Measurements from ENCODE around the gene ABCA3.

ABCA3 gene

DNA sequence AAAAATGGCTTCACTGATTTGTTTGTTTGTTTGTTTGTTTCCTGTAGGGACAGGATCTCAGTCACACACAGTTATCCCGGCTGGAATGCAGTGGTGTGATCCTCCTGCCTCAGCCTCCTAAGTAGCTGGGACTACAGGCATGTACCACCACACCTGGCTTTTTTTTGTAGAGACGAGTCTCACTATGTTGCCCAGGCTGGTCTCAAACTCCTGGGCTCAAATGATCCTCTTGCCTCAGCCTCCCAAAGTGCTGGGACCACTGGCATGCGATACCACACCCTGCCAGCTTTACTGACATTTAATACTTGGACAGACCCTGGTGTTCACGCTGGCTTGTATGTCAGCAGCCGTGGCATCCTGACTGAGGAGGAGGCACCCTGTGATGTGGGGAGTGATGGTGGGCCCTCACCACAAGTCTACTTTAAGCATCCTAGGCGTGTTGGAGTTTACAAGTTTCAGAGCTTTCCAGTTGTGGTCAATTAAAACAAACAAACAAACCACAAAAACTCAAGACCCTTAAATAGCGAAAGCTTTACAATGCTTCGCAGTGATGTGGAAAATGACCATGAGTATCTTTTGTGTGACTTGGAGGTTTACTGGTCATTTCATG lies 5.1 kb downstream of the ABCA3 start:
- DNase-seq (ENCODE audit: low read depth) = no peak
- H3K4me3 ChIP-seq (ENCODE audit: low read depth, low read length) = no peak overlapping the region
- TF ChIP-seq, protein P1, sequence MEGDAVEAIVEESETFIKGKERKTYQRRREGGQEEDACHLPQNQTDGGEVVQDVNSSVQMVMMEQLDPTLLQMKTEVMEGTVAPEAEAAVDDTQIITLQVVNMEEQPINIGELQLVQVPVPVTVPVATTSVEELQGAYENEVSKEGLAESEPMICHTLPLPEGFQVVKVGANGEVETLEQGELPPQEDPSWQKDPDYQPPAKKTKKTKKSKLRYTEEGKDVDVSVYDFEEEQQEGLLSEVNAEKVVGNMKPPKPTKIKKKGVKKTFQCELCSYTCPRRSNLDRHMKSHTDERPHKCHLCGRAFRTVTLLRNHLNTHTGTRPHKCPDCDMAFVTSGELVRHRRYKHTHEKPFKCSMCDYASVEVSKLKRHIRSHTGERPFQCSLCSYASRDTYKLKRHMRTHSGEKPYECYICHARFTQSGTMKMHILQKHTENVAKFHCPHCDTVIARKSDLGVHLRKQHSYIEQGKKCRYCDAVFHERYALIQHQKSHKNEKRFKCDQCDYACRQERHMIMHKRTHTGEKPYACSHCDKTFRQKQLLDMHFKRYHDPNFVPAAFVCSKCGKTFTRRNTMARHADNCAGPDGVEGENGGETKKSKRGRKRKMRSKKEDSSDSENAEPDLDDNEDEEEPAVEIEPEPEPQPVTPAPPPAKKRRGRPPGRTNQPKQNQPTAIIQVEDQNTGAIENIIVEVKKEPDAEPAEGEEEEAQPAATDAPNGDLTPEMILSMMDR (IDR thresholded peaks at IDR 0.05; ENCODE audit: insufficient read depth, low read depth, low read length, missing control alignments) = no peak

DNA sequence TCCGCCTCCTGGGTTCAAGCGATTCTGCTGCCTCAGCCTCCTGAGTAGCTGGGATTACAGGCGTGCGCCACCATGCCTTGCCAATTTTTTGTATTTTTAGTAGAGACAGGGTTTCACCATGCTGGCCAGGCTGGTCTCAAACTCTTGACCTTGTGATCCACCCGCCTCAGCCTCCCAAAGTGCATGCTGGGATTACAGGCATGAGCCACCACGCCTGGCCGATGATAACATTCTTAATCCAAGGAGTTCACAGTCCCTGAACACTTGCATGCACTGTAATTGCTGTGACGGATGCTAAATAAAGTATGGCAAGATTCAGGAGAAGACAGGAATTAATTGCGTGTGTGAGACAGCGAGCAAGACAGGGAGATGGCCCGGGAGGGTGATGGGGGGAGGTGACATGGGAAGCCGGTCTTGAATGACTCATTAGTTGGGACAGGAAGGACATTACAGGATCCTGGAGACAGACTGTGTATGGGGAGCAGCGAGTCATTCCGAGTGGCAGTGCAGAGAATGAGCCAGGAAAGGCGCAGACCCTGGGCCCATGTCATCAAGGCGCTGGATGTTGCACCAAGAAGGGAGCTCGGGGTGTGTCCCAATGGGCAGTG lies 6.7 kb downstream of the ABCA3 start:
- H3K4me3 ChIP-seq (ENCODE audit: low read depth, low read length) = no peak overlapping the region
- DNase-seq (ENCODE audit: low read depth) = no peak
- TF ChIP-seq, protein P1 (IDR thresholded peaks at IDR 0.05; ENCODE audit: insufficient read depth, low read depth, low read length, missing control alignments) = no peak

DNA sequence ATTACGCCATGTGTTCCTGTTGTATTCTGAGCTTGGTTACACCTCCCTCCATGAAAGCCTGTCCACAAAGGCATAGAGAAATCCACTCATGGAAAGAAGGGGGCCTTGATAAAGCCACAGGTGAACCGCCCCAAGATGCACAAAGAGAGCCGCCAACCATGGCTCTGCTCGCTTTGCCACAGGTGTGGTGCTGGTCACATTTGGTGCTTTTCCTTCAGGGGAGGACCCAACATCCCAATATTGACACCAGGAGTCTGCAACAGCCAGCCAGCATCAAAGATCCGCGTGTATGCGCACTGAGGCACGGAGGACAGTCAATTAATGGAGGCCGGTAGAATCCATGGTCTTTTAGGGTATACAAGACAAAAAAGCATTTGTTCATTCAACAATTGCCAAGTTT lies 7.3 kb downstream of the ABCA3 start:
- TF ChIP-seq, protein P1 (IDR thresholded peaks at IDR 0.05; ENCODE audit: insufficient read depth, low read depth, low read length, missing control alignments) = no peak
- no peak overlapping the region for H3K4me3 ChIP-seq (ENCODE audit: low read depth, low read length)
- DNase-seq (ENCODE audit: low read depth) = no peak

DNA sequence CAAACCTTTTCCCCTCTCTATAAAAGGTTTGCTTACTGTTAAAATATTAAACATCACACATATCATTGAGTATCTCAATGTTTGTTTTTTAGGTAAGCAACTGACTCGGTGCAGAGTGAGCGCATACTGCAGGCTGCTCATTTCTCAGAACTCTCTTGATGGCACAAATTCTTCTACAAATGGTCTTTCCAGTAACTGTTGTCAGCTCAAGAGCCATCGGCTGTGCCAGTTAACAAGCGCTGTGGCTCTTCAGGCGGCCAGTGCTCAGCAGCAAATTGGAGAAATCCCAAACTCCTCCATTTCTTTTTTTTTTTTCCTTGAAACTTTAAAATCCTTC lies 8.6 kb downstream of the ABCA3 start:
- TF ChIP-seq, protein P1 (IDR thresholded peaks at IDR 0.05; ENCODE audit: insufficient read depth, low read depth, low read length, missing control alignments) = no peak
- no peak for DNase-seq (ENCODE audit: low read depth)
- H3K4me3 ChIP-seq (ENCODE audit: low read depth, low read length) = no peak overlapping the region

DNA sequence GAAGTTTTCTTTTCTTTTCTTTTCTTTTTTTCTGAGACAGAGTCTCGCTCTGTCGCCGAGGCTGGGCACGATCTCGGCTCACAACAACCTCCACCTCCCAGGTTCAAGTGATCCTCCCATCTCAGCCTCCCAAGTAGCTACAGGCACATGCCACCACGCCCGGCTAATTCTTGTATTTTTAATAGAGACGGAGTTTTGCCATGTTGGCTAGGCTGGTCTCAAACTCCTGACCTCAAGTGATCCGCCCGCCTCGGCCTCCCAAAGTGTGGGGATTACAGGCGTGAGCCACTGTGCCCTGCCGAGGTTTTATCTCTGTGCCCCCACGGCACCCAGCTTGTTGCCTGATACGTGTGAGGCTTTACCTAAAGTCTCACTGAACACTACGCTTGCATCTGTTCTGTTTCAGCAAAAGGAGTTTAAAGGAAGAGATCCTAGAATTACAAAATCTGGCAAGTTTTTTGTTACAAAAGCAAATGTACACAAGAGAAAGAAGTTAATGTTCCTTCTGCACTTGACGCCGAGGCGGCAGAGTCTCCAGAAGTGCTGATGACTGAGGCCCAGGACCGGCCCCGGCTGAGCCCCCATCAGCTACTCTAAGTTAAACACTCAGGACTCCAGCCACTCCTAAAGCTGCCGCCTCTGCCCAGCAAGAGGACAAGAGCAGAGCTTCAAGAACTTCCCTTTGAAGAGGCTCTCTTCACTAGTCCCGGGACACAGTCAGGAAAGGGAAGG lies 9.2 kb downstream of the ABCA3 start:
- TF ChIP-seq, protein P1 (IDR thresholded peaks at IDR 0.05; ENCODE audit: insufficient read depth, low read depth, low read length, missing control alignments) = no peak
- DNase-seq (ENCODE audit: low read depth) = no peak
- H3K4me3 ChIP-seq (ENCODE audit: low read depth, low read length) = no peak overlapping the region

DNA sequence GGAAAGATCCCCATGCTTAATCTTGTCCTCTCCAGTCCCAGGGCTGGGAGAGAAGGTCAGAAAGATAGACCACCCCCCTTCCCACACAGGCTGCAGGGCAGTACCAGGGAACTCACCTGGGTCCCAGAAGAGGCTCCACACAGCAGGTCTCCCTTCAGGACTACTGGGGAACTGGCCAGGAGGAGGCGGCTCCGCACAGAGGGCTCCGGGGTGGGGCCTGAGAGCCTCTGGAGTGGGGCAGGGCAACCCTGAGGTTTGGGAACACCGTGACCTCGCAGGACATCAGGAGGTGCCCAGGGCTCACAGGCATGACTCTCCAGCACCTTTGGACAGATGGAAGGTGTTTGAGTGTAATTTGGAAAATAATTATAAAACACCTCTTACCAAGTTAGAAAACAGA lies 11.0 kb downstream of the ABCA3 start:
- TF ChIP-seq, protein P1 (IDR thresholded peaks at IDR 0.05; ENCODE audit: insufficient read depth, low read depth, low read length, missing control alignments) = no peak
- DNase-seq (ENCODE audit: low read depth) = no peak
- no peak overlapping the region for H3K4me3 ChIP-seq (ENCODE audit: low read depth, low read length)
